Measurements from ENCODE around the gene TRAK1.
"Not testable (repeated sequence)": the region's sequence is repeated elsewhere in the genome, so short reads cannot be mapped to it uniquely, and the experiment has no call there.

TRAK1 gene

GRCh38 chr3:42101481-42101880, 10.3 kb downstream of the TRAK1 start:
- no peak for DNase-seq (ENCODE audit: low spot score)
- in situ Hi-C loops (cut with MboI; ENCODE audit: low sequenced_read_pairs, unreplicated experiment), result loop anchor here (25.0 kb wide), 1 partner anchor 336 kb away; no protein-coding TSS in a partner anchor
- no peak for TF ChIP-seq CTCF (IDR thresholded peaks at IDR 0.05; ENCODE audit: borderline replicate concordance, control extremely low read depth, extremely low read depth, insufficient read depth, missing control alignments)

GRCh38 chr3:42102571-42102970, 11.4 kb downstream of the TRAK1 start:
- no peak for TF ChIP-seq CTCF (IDR thresholded peaks at IDR 0.05; ENCODE audit: borderline replicate concordance, control extremely low read depth, extremely low read depth, insufficient read depth, missing control alignments)
- in situ Hi-C loops (cut with MboI; ENCODE audit: low sequenced_read_pairs, unreplicated experiment), result loop anchor here (25.0 kb wide), 1 partner anchor 335 kb away; no protein-coding TSS in a partner anchor
- DNase-seq (ENCODE audit: low spot score), result no peak

- DNase-seq (ENCODE audit: low spot score), result not testable (repeated sequence)
- in situ Hi-C loops (cut with MboI; ENCODE audit: low sequenced_read_pairs, unreplicated experiment), result loop anchor here (25.0 kb wide), 1 partner anchor 333 kb away; no protein-coding TSS in a partner anchor
Measured at GRCh38 chr3:42103921-42104665, 12.9 kb downstream of the TRAK1 start.

GRCh38 chr3:42105994-42106393, 14.8 kb downstream of the TRAK1 start:
- in situ Hi-C loops (cut with MboI; ENCODE audit: low sequenced_read_pairs, unreplicated experiment), result loop anchor here (25.0 kb wide), 1 partner anchor 331 kb away; no protein-coding TSS in a partner anchor
- not testable (repeated sequence) for DNase-seq (ENCODE audit: low spot score)

- TF ChIP-seq CTCF (IDR thresholded peaks at IDR 0.05; ENCODE audit: borderline replicate concordance, control extremely low read depth, extremely low read depth, insufficient read depth, missing control alignments), result no peak
- in situ Hi-C loops (cut with MboI; ENCODE audit: low sequenced_read_pairs, unreplicated experiment), result loop anchor here (25.0 kb wide), 1 partner anchor 331 kb away; no protein-coding TSS in a partner anchor
- DNase-seq (ENCODE audit: low spot score), result no peak
Measured at GRCh38 chr3:42106646-42107045, 15.5 kb downstream of the TRAK1 start.

GRCh38 chr3:42110631-42111030, 19.5 kb downstream of the TRAK1 start:
- in situ Hi-C loops (cut with MboI; ENCODE audit: low sequenced_read_pairs, unreplicated experiment), result loop anchor here (10.0 to 25.0 kb wide), 2 partner anchors 216 to 327 kb away; no protein-coding TSS in a partner anchor
- TF ChIP-seq CTCF (IDR thresholded peaks at IDR 0.05; ENCODE audit: borderline replicate concordance, control extremely low read depth, extremely low read depth, insufficient read depth, missing control alignments), result no peak
- no peak for DNase-seq (ENCODE audit: low spot score)

GRCh38 chr3:42114130-42114725, 23.1 kb downstream of the TRAK1 start:
- in situ Hi-C loops (cut with MboI; ENCODE audit: low sequenced_read_pairs, unreplicated experiment), result loop anchor here (10.0 to 25.0 kb wide), 2 partner anchors 219 to 323 kb away; no protein-coding TSS in a partner anchor
- DNase-seq (ENCODE audit: low spot score), result no peak
- TF ChIP-seq CTCF (IDR thresholded peaks at IDR 0.05; ENCODE audit: borderline replicate concordance, control extremely low read depth, extremely low read depth, insufficient read depth, missing control alignments), result no peak

All from GM13976 (cell line).